GM18502 (cell line): ENCODE results near the gene TRIM27.
"Not testable (repeated sequence)": the region's sequence is repeated elsewhere in the genome, so short reads cannot be mapped to it uniquely, and the experiment has no call there.

Experiments
- ATAC-seq: cut with Tn5 transposase; IDR thresholded peaks from one replicate; pipeline ENCODE4 v1.9.1; 2021; ENCODE audit warnings: mild to moderate bottlenecking; ENCODE audit not compliant: unreplicated experiment, poor library complexity

The TRIM27 gene

DNA sequence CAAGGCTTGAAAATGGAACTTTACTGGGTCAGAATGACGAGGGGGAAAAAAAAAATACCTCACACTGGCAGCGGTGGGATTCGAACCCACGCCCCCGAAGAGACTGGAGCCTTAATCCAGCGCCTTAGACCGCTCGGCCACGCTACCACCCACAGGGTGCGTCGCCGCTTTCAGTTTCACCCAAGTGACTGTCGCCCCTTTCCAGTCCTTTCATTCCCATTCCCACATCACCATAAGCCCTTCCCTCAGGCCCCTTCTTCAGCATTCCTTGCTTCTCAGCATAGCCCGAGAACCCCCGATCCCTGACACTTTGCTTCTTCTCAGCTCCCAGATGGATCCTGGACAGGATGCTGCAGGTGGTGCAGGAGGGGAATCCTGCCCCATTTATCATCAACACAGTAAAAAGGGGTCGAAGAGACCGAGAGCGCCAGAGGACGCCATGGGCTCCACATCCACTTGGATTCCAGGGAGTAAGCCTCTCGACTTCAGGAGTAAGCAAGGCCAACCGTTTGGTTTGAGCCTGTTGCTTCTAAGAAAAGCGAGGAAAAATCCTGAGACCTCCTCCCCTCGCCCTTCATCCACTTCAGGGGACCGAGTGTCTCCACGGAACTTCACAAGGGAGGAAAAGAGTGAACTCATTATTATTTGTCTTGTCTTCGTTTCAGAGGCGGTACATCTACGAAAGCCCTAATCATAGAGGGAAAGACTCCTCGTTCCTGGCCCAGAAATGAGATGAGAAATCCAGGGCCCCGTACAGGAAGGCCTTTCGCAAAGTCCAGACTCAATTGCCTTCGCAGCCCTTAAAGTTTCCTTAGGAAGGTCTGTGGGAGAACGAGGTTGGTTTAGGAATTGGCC is 20.0 kb upstream of the TRIM27 start:
- ATAC-seq = no peak

DNA sequence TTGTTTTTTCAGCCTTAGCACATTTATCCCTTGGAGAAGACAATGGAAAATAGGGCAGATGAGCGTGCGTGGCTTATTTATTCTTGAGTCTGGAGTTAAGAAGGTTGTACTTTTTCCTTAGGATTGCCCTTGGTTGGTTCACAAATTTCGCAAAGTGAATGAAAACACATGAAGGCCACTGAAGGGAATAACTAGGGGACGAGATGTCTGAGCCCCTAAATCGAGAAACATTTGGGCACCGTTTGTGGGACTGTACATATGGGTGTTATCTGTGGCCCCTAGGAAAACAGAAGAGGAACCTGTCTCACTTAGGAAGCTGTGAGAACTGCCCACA is 19.4 kb upstream of the TRIM27 start:
- no peak for ATAC-seq

DNA sequence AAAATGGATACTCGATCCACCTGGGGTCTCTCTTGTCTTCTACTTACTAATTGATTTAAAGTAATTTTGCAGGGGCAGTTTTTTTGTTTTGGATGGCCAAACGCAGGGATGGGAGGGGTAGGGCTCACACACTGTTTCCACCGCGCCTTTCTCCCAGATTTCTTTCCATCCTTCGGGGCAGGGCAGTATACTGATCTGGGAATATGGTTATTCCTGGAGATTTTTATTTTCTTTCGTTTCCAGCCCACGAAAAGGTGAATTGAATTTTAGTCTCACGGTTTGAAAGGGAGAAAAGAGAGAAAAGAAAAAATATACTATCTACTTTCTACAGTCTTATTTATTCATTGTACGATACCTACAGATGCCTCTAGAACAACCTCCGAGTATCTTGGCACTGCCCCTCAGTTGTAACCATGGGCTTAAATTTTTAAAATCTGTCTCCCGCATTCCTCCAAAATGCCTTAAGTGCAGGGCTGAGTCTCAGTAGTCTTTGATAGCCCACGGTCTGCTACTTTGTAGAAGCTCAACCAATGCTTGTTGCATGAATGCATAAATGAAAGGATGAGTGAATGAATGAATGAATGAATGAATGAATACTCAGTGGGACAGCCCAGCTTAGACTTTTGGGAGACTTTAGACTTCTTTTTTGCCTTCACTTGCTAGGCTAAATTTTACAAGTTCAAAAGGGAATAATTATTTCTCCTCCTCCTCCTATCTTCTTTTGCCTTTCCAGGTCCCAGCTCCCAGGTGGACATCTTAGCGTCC is 18.1 kb upstream of the TRIM27 start:
- no peak for ATAC-seq

DNA sequence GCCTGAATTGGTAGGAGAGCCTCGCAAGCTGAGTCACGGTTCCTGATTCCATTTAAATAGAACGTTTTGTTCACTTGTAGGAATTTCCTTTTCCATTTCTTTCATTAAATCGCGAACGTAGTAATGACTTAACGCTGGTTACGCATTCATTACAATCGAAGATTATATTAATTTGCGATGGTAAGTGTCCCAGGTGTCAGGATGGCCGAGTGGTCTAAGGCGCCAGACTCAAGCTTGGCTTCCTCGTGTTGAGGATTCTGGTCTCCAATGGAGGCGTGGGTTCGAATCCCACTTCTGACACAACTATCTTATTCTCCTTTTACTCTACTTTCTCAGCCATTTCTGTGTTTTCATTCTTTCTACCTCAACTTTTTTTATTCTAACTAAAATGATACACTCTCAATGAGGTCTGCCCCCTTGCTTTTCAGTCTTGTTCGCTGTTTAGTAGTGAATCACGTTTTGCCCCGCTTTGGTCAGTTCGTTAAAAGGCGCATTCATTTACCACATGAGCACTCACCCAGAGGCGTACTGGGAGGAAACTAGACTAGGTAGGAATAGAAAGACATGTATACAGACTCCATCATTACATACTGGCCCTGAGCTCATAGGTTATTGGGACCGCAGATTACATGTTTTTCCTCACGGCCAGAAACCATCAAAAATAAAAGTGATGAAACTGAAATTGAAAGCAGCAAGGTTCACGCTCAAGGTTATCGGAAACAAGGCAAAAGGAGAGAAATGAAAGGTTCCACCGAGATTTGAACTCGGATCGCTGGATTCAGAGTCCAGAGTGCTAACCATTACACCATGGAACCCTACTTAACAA is 17.3 kb upstream of the TRIM27 start:
- peak; percentile 61 for ATAC-seq

DNA sequence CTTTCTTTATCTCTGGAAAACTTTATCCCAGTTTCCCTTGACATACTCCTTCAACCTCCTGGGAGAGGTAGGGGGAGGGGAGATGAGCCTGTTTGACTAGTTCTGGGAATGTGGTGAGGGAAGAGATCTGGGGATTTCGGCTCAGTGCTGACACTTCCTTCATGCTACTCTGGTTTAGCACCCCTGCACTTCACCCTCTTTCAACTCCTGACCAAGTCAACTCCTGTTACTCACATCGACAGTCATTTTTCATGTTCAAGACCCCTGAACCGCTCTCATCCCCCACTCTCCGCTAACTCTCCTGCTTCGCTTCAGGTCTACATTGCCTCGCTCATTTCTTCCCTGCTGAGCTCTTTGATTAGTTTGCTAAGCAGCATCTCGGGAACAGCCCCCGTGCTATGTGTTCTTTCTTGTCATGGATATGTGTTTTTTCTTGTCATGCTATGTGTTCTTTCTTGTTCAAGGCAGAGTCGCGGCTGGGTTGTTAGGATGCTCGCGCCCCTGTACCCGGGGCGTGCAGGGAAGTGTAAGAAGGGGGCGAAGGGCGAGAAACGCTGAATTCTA is 16.6 kb upstream of the TRIM27 start:
- ATAC-seq = peak; percentile 29

DNA sequence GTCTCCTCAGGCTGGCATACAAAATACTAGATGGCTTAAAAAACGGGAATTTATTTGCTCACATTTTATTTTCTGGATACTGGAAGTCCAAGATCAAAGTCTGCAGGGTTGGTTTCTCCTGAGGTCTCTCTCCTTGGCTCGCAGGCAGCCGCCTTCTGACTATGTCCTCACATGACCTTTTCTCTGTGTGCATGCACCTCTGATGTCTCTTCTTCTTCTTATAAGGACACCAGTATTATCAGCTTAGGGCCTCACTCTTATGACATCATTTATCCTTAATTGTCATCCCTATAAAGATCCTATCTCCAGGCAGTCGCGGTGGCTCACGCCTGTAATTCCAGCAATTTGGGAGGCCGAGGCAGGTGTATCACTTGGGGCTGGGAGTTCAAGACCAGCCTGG is 9.3 kb upstream of the TRIM27 start:
- ATAC-seq = no peak

DNA sequence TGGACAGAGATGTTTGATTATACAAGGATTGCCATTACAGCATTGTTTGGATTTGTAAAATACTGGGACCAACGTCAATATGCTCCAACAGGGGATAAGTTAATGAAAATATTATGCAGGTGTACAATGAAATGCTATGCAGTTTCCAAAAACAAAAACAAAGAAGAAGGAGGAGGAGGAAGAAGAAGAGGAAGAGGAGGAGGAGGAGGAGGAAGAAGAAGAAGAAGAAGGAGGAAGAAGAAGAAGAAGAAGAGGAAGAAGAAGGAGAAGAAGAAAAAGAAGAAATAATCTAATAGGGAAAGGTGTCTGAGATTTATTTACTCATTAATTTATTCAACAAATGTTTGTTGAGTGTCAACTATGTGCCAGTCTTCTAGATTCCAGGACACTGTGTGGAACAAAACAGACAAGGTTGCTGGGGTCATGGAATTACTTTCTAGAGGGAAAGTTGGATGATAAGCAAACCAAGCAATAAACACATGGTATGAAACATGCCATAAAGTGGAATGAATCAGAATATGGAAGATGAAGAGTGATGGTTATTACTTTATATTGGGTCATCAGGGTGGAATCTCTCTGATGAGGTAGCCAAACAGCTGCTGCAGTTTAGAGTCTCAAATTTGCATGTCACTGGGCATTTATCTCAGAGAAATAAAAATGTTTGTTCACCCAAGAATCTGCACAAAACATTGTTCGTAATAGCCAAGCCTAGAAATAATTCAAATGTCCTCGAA is 6.3 kb upstream of the TRIM27 start:
- no peak for ATAC-seq

DNA sequence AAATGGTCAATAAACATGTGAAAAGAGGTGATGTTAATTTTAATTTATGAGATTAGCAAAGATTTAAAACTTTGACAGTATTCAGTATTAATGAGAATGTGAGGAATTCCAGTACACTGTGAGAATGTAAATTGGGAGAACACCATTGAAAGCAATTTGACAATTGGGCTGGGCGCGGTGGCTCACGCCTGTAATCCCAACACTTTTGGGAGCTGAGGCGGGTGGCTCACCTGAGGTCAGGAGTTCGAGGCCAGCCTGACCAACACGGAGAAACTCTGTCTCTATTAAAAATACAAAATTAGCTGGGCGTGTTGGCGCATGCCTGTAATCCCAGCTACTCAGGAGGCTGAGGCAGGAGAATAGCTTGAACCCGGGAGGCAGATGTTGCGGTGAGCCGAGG is 5.6 kb upstream of the TRIM27 start:
- ATAC-seq = not testable (repeated sequence)

DNA sequence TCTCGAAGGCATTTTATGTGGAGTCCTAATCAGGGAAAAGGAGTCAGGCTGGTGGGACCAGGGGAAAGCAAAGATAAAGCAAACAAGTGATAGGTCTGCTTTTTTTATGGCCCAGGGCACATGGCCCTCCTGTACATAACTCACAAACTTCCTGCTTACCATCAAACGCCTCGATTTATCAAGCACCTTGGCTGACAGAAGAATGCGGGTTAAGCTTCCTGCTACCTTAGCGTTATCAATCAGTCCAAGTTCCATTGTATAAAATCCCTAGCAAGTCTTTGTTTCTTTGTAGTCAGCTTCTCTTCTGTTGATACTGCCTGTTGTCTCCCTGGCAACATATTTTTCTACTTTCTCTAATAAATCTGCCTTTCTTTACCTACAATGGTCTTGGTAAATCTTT is 4.1 kb upstream of the TRIM27 start:
- no peak for ATAC-seq

DNA sequence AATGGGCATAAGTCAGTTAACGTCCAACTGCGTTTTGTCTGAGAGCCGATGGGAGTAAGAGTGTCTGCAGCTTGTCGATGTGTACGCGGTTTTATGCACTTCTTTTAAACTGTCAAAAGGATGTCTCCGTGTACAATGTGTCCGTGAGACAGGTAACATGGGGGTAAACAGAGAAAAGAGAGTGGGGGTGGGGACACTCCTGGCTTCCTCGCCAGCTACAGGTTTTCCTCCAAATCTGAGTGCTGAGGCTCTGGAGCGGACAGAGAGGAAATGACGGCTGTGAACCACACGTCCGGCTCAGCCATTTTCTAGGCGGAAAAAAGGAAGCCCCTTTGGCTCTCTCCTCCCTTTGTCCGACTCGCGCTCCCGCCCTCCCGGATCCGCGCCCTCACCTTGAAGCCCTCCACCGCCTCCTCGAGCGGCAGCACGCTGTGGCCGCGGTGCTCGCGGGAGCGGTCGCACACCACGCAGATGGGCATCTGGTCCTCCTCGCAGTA is 916 bp downstream of the TRIM27 start:
- ATAC-seq = peak; percentile 37

DNA sequence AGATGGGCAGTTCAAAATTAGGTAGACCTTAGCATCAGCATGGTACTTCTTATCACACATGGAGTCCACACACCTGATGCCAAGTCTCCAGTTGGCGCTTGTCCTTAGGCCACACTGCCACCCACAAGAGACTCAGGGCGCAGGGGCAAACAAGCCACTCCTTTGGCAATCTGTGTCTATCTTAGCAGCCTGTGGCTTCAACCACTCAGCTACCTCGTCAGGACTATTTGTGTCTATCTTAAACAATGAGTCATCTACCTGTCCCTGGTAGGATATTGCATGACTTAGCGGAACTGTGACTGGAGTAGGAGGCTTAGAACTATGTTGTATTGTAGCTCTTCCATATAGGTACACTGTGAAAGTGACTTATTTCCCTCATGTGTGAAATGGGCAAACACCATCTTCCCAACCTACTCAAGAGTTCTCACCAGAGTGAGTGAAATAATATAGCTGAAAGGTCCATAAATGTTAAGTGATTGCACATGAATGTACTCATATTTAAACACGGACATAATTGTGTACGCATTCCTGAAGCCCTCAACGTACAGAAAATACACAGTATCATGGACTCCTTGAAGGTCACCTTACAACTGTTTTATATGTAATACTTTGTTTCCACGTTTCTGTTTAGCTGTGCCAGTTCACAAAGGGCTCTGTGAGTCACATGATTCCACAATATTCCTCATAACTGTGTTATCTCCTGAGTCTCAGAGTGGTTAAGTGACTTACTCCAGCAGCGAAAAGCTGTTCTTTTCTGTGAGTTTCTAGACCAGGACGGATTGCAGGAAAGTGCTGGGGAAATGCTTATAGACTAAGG is 1.6 kb downstream of the TRIM27 start:
- no peak for ATAC-seq

DNA sequence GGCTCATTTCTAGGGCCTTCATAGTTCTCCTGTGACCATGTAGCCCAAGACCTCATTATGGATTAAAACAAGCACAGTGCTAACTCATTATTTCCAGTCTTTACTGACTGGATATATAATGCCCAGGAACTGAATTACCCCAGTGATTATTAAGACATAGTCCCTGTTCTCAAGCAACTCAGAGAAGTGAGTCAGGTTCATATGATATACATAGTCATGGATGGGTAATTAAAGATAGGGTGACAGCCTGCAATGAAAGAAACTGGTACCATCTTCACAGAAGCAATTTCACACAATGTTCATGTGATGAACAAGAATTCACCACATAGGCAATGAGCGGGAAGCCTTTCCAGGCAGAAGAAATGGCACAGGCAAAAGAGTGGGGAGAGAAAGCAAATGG is 3.5 kb downstream of the TRIM27 start:
- ATAC-seq = no peak

DNA sequence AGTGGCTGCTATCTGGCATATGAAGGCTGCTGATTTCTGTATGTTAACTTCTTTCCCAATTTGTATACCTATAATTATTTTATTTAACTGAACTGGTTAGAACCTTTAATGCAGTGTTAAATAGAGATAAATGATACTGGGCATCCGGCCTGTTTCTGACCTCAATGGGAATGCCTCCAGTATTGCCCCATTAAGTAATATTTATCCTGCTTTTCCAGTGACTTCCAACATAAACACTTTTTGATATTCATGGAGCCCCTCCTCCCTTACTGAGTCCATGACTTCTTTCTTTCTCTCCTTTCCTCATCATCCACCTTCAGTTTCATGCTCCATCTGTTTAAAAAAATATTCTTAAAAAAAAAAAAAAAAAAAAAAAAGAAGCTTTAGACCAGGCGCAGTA is 8.8 kb downstream of the TRIM27 start:
- no peak for ATAC-seq

DNA sequence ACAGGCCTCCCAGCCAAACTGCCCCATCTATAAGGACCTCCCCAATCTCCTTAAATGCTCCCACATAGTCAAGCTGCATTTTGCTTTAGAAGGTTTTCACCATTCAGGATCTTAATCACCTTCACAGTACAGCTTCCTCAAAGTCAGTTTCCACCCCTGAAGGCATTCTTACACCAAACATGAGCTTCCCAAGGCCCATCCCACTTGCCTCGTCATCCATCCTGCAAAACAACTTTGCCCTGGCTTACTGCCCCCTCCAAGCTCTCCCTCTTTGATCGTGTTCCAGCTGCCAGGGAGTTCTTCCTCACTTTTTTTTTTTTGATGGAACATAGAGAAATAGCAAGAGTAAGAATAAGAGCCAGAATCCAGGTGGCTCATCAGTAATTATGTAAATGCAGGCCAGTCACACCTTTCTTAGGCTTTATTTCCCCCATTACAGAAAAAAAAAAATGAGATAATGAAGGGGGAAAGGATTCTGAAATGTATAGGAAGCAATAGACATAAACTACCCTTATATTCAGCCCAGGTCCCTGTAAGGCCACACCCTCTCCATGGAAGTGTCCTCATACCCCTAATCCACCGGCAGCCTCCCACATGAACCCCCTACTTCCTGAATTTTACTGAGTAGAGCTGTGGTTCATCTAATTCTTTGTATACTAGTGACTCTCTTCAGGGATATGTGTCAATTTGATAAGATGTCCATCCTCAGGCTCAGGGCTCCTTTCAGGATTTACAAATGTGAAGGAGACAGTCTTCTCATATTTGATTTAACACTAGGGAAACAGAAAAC is 12.7 kb downstream of the TRIM27 start:
- ATAC-seq = no peak

DNA sequence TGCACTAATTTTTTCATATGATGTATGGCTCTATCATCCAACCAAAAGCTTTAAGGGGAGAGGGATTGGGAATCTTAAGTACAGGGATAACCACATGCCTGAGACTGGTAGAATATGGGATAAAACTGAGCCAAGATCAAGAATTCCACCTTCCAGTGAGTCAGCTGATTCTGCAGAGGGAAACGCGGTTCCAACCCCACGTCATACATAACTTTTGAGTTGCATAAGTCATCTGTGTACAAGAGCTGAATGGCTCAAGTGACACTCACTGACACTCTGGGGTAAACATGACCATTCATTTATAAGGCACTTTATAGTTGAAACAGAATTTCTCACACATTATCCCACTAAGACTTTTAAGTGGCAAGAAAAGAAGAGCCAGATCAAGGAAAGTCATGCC is 16.4 kb downstream of the TRIM27 start:
- ATAC-seq = no peak

DNA sequence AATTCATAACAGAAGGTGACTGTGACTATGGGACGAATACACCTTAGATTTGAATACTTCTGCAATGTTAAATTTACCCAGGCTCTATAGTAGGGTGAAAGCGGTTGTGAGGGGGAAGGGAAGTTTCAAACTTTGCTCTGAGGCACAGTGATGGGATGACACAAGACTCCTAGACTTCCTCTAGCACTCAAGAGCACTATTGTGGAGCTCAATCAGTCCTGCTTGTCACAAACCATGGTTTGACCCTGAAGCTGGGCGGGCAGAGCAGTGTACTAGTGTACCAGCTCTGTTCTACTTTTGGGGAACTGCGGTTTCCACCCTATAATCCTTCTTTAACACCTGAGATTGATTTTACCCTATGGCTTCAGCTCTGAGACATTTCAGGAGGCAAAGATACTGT is 17.1 kb downstream of the TRIM27 start:
- ATAC-seq = no peak

DNA sequence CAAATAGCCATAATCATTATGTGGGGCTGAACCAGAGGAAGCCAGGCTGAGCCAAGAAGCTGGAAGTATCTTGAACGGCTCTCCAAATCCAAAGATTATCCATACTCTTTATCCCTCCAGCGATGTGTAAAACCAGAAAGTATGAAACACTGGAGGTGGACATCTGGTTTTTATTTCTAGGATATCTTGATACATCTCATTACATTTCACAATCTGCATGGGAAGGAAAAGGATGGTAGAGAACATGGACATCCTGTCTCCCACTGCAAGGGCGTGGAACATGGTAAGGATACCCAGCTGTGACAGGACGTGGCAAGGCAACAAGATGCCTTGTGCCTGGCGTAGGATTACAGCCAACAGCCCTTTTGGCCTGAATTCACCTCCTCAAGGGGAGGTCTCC is 20.1 kb downstream of the TRIM27 start:
- no peak for ATAC-seq

DNA sequence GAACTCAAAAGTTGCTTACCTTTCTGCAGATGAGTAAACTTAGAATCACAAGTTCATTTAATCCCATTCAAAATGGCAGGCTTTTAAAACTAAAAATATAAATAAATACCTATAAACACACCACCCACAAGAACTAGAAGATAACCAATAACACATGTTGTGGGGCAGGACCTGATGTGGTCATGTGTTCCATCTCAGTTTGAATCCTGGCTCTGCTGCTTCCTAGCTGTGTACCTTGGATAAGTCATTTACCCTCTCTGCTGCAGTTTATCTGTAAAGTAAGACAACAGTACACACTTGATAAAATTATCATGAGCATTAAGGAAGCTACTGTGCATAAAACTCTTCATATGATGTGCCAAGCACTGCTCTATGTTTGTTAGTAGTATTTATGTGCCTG is 22.0 kb downstream of the TRIM27 start:
- ATAC-seq = no peak
